ENCODE data around the gene FOXO1.

- TF ChIP-seq CTCF (CRISPR knock-in tag; IDR thresholded peaks at IDR 0.05), result no peak
- TF ChIP-seq ZNF543 (CRISPR knock-in tag; IDR thresholded peaks at IDR 0.05), result no peak
- no peak for TF ChIP-seq SNAI1 (CRISPR knock-in tag; IDR thresholded peaks at IDR 0.05; ENCODE audit: borderline replicate concordance)
- TF ChIP-seq ZBTB49 (CRISPR knock-in tag; IDR thresholded peaks at IDR 0.05; ENCODE audit: borderline replicate concordance), result no peak
- TF ChIP-seq ZNF512 (CRISPR knock-in tag; IDR thresholded peaks at IDR 0.05), result no peak
- no peak for TF ChIP-seq NFYB (CRISPR knock-in tag; IDR thresholded peaks at IDR 0.05)
- TF ChIP-seq ZNF407 (CRISPR knock-in tag; IDR thresholded peaks at IDR 0.05; ENCODE audit: not compliant biosample characterization), result no peak
- no peak for TF ChIP-seq MEIS2 (CRISPR knock-in tag; IDR thresholded peaks at IDR 0.05)
- no peak for TF ChIP-seq FOXA1 (IDR thresholded peaks at IDR 0.05)
- no peak for TF ChIP-seq FOXA1 (CRISPR knock-in tag; IDR thresholded peaks at IDR 0.05)
- TF ChIP-seq NR3C1 (CRISPR knock-in tag; IDR thresholded peaks at IDR 0.05), result no peak
- no peak for TF ChIP-seq EP300 (IDR thresholded peaks at IDR 0.05; ENCODE audit: low read depth in 2 of 2, low read length in 2 of 2)
- TF ChIP-seq EP300 (CRISPR knock-in tag; IDR thresholded peaks at IDR 0.05; ENCODE audit: borderline replicate concordance), result no peak
- TF ChIP-seq SMC3 (IDR thresholded peaks at IDR 0.05; ENCODE audit: low read length), result no peak
- no peak for TF ChIP-seq ZBTB33 (CRISPR knock-in tag; IDR thresholded peaks at IDR 0.05)
- TF ChIP-seq SIN3A (IDR thresholded peaks at IDR 0.05; ENCODE audit: borderline replicate concordance, low read depth, low read length), result no peak
Measured at GRCh38 chr13:40626977-40627376, 39.5 kb downstream of the FOXO1 start.
